GM20431 (cell line): Measurements from ENCODE around the gene OR2AT4.
"Not testable (repeated sequence)": the region's sequence is repeated elsewhere in the genome, so short reads cannot be mapped to it uniquely, and the experiment has no call there.

ENCODE experiments used
- in situ Hi-C: fragments of 300-500 bp; cut with MseI, MboI; formaldehyde crosslinking; loops from one replicate; pipeline ENCODE4 v1.15.0; 2020; ENCODE audit warnings: low sequenced_read_pairs; ENCODE audit not compliant: unreplicated experiment

Gene OR2AT4

GRCh38 chr11:75105462-75105925 lies 8.8 kb upstream of the OR2AT4 start:
- in situ Hi-C loops = no loop called here

GRCh38 chr11:75103380-75104026 lies 6.8 kb upstream of the OR2AT4 start:
- in situ Hi-C loops = no loop called here

GRCh38 chr11:75101424-75102128 lies 4.9 kb upstream of the OR2AT4 start:
- in situ Hi-C loops = no loop called here

- in situ Hi-C loops = no loop called here
Measured at GRCh38 chr11:75100314-75100713, 3.6 kb upstream of the OR2AT4 start.

GRCh38 chr11:75099635-75100034 lies 3.0 kb upstream of the OR2AT4 start:
- in situ Hi-C loops = no loop called here

GRCh38 chr11:75098835-75099439 lies 2.3 kb upstream of the OR2AT4 start:
- in situ Hi-C loops = not testable (repeated sequence)

- in situ Hi-C loops = not testable (repeated sequence)
Measured at GRCh38 chr11:75098181-75098580, 1.5 kb upstream of the OR2AT4 start.

GRCh38 chr11:75097173-75097557 lies 489 bp upstream of the OR2AT4 start:
- in situ Hi-C loops = no loop called here

GRCh38 chr11:75094382-75094781 lies 2.3 kb downstream of the OR2AT4 start:
- in situ Hi-C loops = not testable (repeated sequence)

GRCh38 chr11:75090671-75091177 lies 6.0 kb downstream of the OR2AT4 start:
- in situ Hi-C loops = no loop called here

- in situ Hi-C loops = no loop called here
Measured at GRCh38 chr11:75087319-75088305, 9.1 kb downstream of the OR2AT4 start.

- in situ Hi-C loops = no loop called here
Measured at GRCh38 chr11:75084883-75085282, 11.8 kb downstream of the OR2AT4 start.

GRCh38 chr11:75083217-75083605 lies 13.5 kb downstream of the OR2AT4 start:
- in situ Hi-C loops = no loop called here

GRCh38 chr11:75082601-75083216 lies 14.0 kb downstream of the OR2AT4 start:
- in situ Hi-C loops = no loop called here

- in situ Hi-C loops = no loop called here
Measured at GRCh38 chr11:75079546-75079945, 17.1 kb downstream of the OR2AT4 start.

GRCh38 chr11:75078233-75078632 lies 18.4 kb downstream of the OR2AT4 start:
- in situ Hi-C loops = no loop called here

- in situ Hi-C loops = no loop called here
Measured at GRCh38 chr11:75077316-75077715, 19.4 kb downstream of the OR2AT4 start.

GRCh38 chr11:75076671-75077070 lies 20.0 kb downstream of the OR2AT4 start:
- in situ Hi-C loops = no loop called here

GRCh38 chr11:75073459-75074190 lies 23.1 kb downstream of the OR2AT4 start:
- in situ Hi-C loops = no loop called here
